ENCODE data around the gene GALNT17. TPM values are rescaled to one million over a fixed set of nuclear protein-coding genes. Genes with fewer than 3 reads are reported as not detected.

The GALNT17 gene
- polyA plus RNA-seq, 1 donor from 2014 or later: 15.7 TPM

GRCh38 chr7:71235253-71235652, 103.3 kb downstream of the GALNT17 start:
- no peaks in the 10 kb centered on the region for H3K9me2 ChIP-seq (ENCODE audit: insufficient read depth, low read length)
- TF ChIP-seq EP300 (conservative IDR thresholded peaks at IDR 0.05; ENCODE audit: poor library complexity, severe bottlenecking): no peak
- TF ChIP-seq REST (IDR thresholded peaks at IDR 0.05; ENCODE audit: borderline replicate concordance): no peak
- no peak for TF ChIP-seq POLR2AphosphoS5 (IDR thresholded peaks at IDR 0.05)
- no peak for TF ChIP-seq SMC3 (conservative IDR thresholded peaks at IDR 0.05; ENCODE audit: poor library complexity)
- no peak for TF ChIP-seq CTCF (IDR thresholded peaks at IDR 0.05; ENCODE audit: poor library complexity, severe bottlenecking)
- TF ChIP-seq MXI1 (conservative IDR thresholded peaks at IDR 0.05; ENCODE audit: poor library complexity, severe bottlenecking): no peak
- TF ChIP-seq EZH2 (IDR thresholded peaks at IDR 0.05; ENCODE audit: borderline replicate concordance, insufficient read depth, low read length, poor library complexity, severe bottlenecking): no peak
- no peak for TF ChIP-seq RAD21 (conservative IDR thresholded peaks at IDR 0.05)
- TF ChIP-seq TAF1 (IDR thresholded peaks at IDR 0.05; ENCODE audit: low read depth): no peak
- no peak overlapping the region for H3K27ac ChIP-seq (ENCODE audit: low read length)
- H3K27me3 ChIP-seq (ENCODE audit: insufficient read depth, low read depth, low read length): no peaks in the 10 kb centered on the region
- H3K9me3 ChIP-seq (ENCODE audit: low read length): no peaks in the 10 kb centered on the region
- H3K36me3 ChIP-seq (ENCODE audit: insufficient read depth, low read length): no peaks in the 10 kb centered on the region
- H3F3A ChIP-seq (ENCODE audit: insufficient read depth, low read length, poor library complexity, severe bottlenecking): no peaks in the 10 kb centered on the region
- no peak overlapping the region for H3K4me2 ChIP-seq (ENCODE audit: low read length)
- H2AFZ ChIP-seq (ENCODE audit: low read depth, low read length): no peak overlapping the region
- H3K79me2 ChIP-seq (replicated peaks; ENCODE audit: insufficient read depth, low read length): no peaks in the 10 kb centered on the region
- no peaks in the 10 kb centered on the region for H4K20me1 ChIP-seq (ENCODE audit: insufficient read depth)
- H3K9ac ChIP-seq (ENCODE audit: low read length): no peak overlapping the region
- H3K4me3 ChIP-seq (ENCODE audit: low read length): no peak overlapping the region

GRCh38 chr7:71236230-71237105, 104.5 kb downstream of the GALNT17 start:
- H3K79me2 ChIP-seq (replicated peaks; ENCODE audit: insufficient read depth, low read length): no peaks in the 10 kb centered on the region

More at GRCh38 chr7:71236230-71237105, 104.5 kb downstream of the GALNT17 start:
- no peaks in the 10 kb centered on the region for H4K20me1 ChIP-seq (ENCODE audit: insufficient read depth)
- no peaks in the 10 kb centered on the region for H3K9me3 ChIP-seq (ENCODE audit: low read length)
- TF ChIP-seq REST (IDR thresholded peaks at IDR 0.05; ENCODE audit: borderline replicate concordance): no peak
- TF ChIP-seq TAF1 (IDR thresholded peaks at IDR 0.05; ENCODE audit: low read depth): no peak
- no peak for TF ChIP-seq SMC3 (conservative IDR thresholded peaks at IDR 0.05; ENCODE audit: poor library complexity)
- no peak for TF ChIP-seq POLR2AphosphoS5 (IDR thresholded peaks at IDR 0.05)
- no peak for TF ChIP-seq EP300 (conservative IDR thresholded peaks at IDR 0.05; ENCODE audit: poor library complexity, severe bottlenecking)
- no peak for TF ChIP-seq EZH2 (IDR thresholded peaks at IDR 0.05; ENCODE audit: borderline replicate concordance, insufficient read depth, low read length, poor library complexity, severe bottlenecking)
- TF ChIP-seq CTCF (IDR thresholded peaks at IDR 0.05; ENCODE audit: poor library complexity, severe bottlenecking): no peak
- no peak for TF ChIP-seq MXI1 (conservative IDR thresholded peaks at IDR 0.05; ENCODE audit: poor library complexity, severe bottlenecking)
- no peak for TF ChIP-seq RAD21 (conservative IDR thresholded peaks at IDR 0.05)
- H3K27me3 ChIP-seq (ENCODE audit: insufficient read depth, low read depth, low read length): no peaks in the 10 kb centered on the region
- no peaks in the 10 kb centered on the region for H3K36me3 ChIP-seq (ENCODE audit: insufficient read depth, low read length)
- H3K4me2 ChIP-seq (ENCODE audit: low read length): no peak overlapping the region
- H2AFZ ChIP-seq (ENCODE audit: low read depth, low read length): no peak overlapping the region
- H3K27ac ChIP-seq (ENCODE audit: low read length): no peak overlapping the region
- no peaks in the 10 kb centered on the region for H3K9me2 ChIP-seq (ENCODE audit: insufficient read depth, low read length)
- H3K4me3 ChIP-seq (ENCODE audit: low read length): no peak overlapping the region
- H3K9ac ChIP-seq (ENCODE audit: low read length): no peak overlapping the region
- no peaks in the 10 kb centered on the region for H3F3A ChIP-seq (ENCODE audit: insufficient read depth, low read length, poor library complexity, severe bottlenecking)

All from neural cell (in vitro differentiated cells).